Brain pericyte (primary cell): ENCODE results near the gene MAT1A.
"Not testable (repeated sequence)": the region's sequence is repeated elsewhere in the genome, so short reads cannot be mapped to it uniquely, and the experiment has no call there.

Source experiments
- DNase-seq: peaks from one replicate; pipeline ENCODE4 v3.0.0-alpha.2; 2012; ENCODE audit warnings: low read depth, low spot score

MAT1A gene

DNA sequence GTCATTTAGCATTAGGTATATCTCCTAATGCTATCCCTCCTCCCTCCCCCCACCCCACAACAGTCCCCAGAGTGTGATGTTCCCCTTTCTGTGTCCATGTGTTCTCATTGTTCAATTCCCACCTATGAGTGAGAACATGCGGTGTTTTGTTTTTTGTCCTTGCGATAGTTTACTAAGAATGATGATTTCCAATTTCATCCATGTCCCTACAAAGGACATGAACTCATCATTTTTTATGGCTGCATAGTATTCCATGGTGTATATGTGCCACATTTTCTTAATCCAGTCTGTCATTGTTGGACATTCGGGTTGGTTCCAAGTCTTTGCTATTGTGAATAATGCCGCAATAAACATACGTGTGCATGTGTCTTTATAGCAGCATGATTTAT is 66.4 kb downstream of the MAT1A start:
- DNase-seq = not testable (repeated sequence)
